Smooth muscle cell (in vitro differentiated cells): Measurements from ENCODE around the gene CFAP70. TPM values are rescaled to one million over a fixed set of nuclear protein-coding genes. Genes with fewer than 3 reads are reported as not detected.
A peak's percentile ranks its signal among the peaks of the same experiment; 100 is the strongest.

ENCODE experiments used
- DNase-seq: peaks from one replicate; lab custom pipeline; 2025; ENCODE audit not compliant: unreplicated experiment; lab: John Stamatoyannopoulos, UW
- H2AFZ ChIP-seq: fragments of 200-600 bp; sonication (generic); 2 replicates; pipeline ENCODE4 v1.6.0; 2016; ENCODE audit warnings: antibody characterized with exemption, low read depth, mild to moderate bottlenecking
- H3F3A ChIP-seq: fragments of 200-600 bp; sonication (generic); 2 replicates; pipeline ENCODE4 v1.6.0; 2017; ENCODE audit warnings: antibody characterized with exemption, low read depth
- H3K27ac ChIP-seq: fragments of 200-600 bp; sonication (generic); 2 replicates; pipeline ENCODE4 v1.5.1; 2016; ENCODE audit warnings: low read depth, mild to moderate bottlenecking
- H3K27me3 ChIP-seq: fragments of 200-600 bp; sonication (generic); 2 replicates; pipeline ENCODE4 v1.6.1; 2016; ENCODE audit warnings: low read depth, mild to moderate bottlenecking
- H3K36me3 ChIP-seq: fragments of 200-600 bp; sonication (generic); 2 replicates; pipeline ENCODE4 v1.5.1; 2016; ENCODE audit warnings: low read depth
- H3K4me1 ChIP-seq: fragments of 200-600 bp; sonication (generic); 2 replicates; pipeline ENCODE4 v1.5.1; 2016; ENCODE audit warnings: low read depth
- H3K4me2 ChIP-seq: fragments of 200-600 bp; sonication (generic); 2 replicates; pipeline ENCODE4 v1.6.0; 2016; ENCODE audit warnings: mild to moderate bottlenecking
- H3K4me3 ChIP-seq: fragments of 200-600 bp; sonication (generic); 2 replicates; pipeline ENCODE4 v1.5.1; 2016; ENCODE audit warnings: mild to moderate bottlenecking
- H3K79me2 ChIP-seq: fragments of 200-600 bp; sonication (generic); 2 replicates; pipeline ENCODE4 v1.6.0; 2016; ENCODE audit warnings: low read depth, mild to moderate bottlenecking
- H3K9ac ChIP-seq: fragments of 200-600 bp; sonication (generic); 2 replicates; pipeline ENCODE4 v1.6.0; 2016; ENCODE audit warnings: low read depth
- H3K9me3 ChIP-seq: fragments of 200-600 bp; sonication (generic); replicated peaks from 2 replicates; pipeline ENCODE4 v1.5.1; 2016; ENCODE audit warnings: low read depth
- H4K20me1 ChIP-seq: fragments of 200-600 bp; sonication (generic); 2 replicates; pipeline ENCODE4 v1.6.0; 2016; ENCODE audit warnings: low read depth
- CTCF ChIP-seq: fragments of 200-600 bp; sonication (generic); IDR thresholded peaks from 2 replicates; pipeline ENCODE4 v1.5.1; 2017; ENCODE audit warnings: borderline replicate concordance, mild to moderate bottlenecking, antibody characterized with exemption; ENCODE audit not compliant: insufficient read depth, poor library complexity, severe bottlenecking
- WGBS: methylation state at CpG from one replicate; pipeline ENCODE4 v1.1.7; 2016; ENCODE audit warnings: low lambda C conversion rate; 5-methylcytosine and 5-hydroxymethylcytosine counted together
- polyA plus RNA-seq: library from polyadenylated mRNA; unstranded; fragments of >200 nt; fragmentation: Nextera tagmentation; extraction: Ambion mirVana; gene quantifications from 2 replicates; pipeline ENCODE4 v1.2.1, GENCODE V29; 2016
- total RNA-seq: library from RNA; depleted of rRNA; stranded (reverse); fragments of >200 nt; gene quantifications from 2 replicates; pipeline ENCODE4 v1.2.3, GENCODE V29; 2014

CFAP70 gene
- total and polyA plus RNA-seq, 2 experiments from 2014 or later: 0.08 to 0.22 TPM

- H2AFZ ChIP-seq: peak overlapping the region; percentile 94
- no peaks in the 10 kb centered on the region for H3K27me3 ChIP-seq
- 18% methylated on average over 23 of the region's 23 CpGs for WGBS
- H4K20me1 ChIP-seq: no peaks in the 10 kb centered on the region
- H3K9me3 ChIP-seq: no peaks in the 10 kb centered on the region
- peaks cover 23% of the 10 kb centered on the region for H3K4me1 ChIP-seq
- no peak for DNase-seq
- H3K27ac ChIP-seq: peak overlapping the region; percentile 92
- H3K4me2 ChIP-seq: peak overlapping the region; percentile 97
- peaks cover 22% of the 10 kb centered on the region for H3F3A ChIP-seq
- peak overlapping the region; percentile 70 for H3K4me3 ChIP-seq
- H3K9ac ChIP-seq: peak overlapping the region; percentile 92
- H3K79me2 ChIP-seq: peaks cover 40% of the 10 kb centered on the region
- H3K36me3 ChIP-seq: no peaks in the 10 kb centered on the region
- TF ChIP-seq CTCF: no peak
Observed at GRCh38 chr10:73251683-73252444, 106.8 kb downstream of the CFAP70 start.

- Histone ChIP-seq H3K9me3 (no peaks in the 10 kb centered on the region), H2AFZ (no peak overlapping the region), H4K20me1 (no peaks in the 10 kb centered on the region), H3F3A (peaks cover 30% of the 10 kb centered on the region), H3K79me2 (peaks cover 61% of the 10 kb centered on the region), H3K4me1 (peaks cover 33% of the 10 kb centered on the region), H3K9ac (no peak overlapping the region), H3K27ac (peak overlapping the region; percentile 72), H3K4me2 (no peak overlapping the region), H3K36me3 (no peaks in the 10 kb centered on the region), H3K27me3 (no peaks in the 10 kb centered on the region), H3K4me3 (no peak overlapping the region)
- no peak for TF ChIP-seq CTCF
- WGBS: 81% methylated on average over 5 of the region's 5 CpGs
- DNase-seq: no peak
Observed at GRCh38 chr10:73248259-73248724, 110.4 kb downstream of the CFAP70 start.

GRCh38 chr10:73247509-73248258 lies 111.0 kb downstream of the CFAP70 start:
- no peak for TF ChIP-seq CTCF
- peaks cover under 1% of the 10 kb centered on the region for H3K36me3 ChIP-seq
- peak overlapping the region; percentile 72 for H3K27ac ChIP-seq
- H3F3A ChIP-seq: peaks cover 25% of the 10 kb centered on the region
- peak overlapping the region; percentile 67 for H2AFZ ChIP-seq
- H3K4me2 ChIP-seq: peak overlapping the region; percentile 93
- H3K79me2 ChIP-seq: peaks cover 61% of the 10 kb centered on the region
- peaks cover 30% of the 10 kb centered on the region for H3K4me1 ChIP-seq
- WGBS: 57% methylated on average over 4 of the region's 4 CpGs
- H3K9ac ChIP-seq: peak overlapping the region; percentile 24
- H3K4me3 ChIP-seq: peak overlapping the region; percentile 70
- no peaks in the 10 kb centered on the region for H3K27me3 ChIP-seq
- no peaks in the 10 kb centered on the region for H4K20me1 ChIP-seq
- DNase-seq: no peak
- no peaks in the 10 kb centered on the region for H3K9me3 ChIP-seq
